ENCODE measurements around the gene EFNA5. TPM values are rescaled to one million over a fixed set of nuclear protein-coding genes. Genes with fewer than 3 reads are reported as not detected.

Gene EFNA5
- total and polyA plus RNA-seq, 4 donors, result 0.14 to 0.93 (median 0.54) TPM

GRCh38 chr5:107704681-107705401 is 34.1 kb upstream of the EFNA5 start:
- no peak for TF ChIP-seq FOXA2 (IDR thresholded peaks at IDR 0.05)
- TF ChIP-seq ATF3 (IDR thresholded peaks at IDR 0.05), result no peak
- TF ChIP-seq FOXA1 (IDR thresholded peaks at IDR 0.05), result no peak
- no peak for TF ChIP-seq EGR1 (IDR thresholded peaks at IDR 0.05; ENCODE audit: low read depth in 2 of 2)
- TF ChIP-seq SP1 (IDR thresholded peaks at IDR 0.05), result no peak
- TF ChIP-seq MAX (IDR thresholded peaks at IDR 0.05), result no peak
- no peak for TF ChIP-seq RAD21 (IDR thresholded peaks at IDR 0.05)
- no peak for TF ChIP-seq CTCF (IDR thresholded peaks at IDR 0.05; ENCODE audit: low read depth, low read length, missing input control)
- no peak for TF ChIP-seq ZBTB33 (IDR thresholded peaks at IDR 0.05)
- TF ChIP-seq GABPA (IDR thresholded peaks at IDR 0.05 in 1 of 2, conservative IDR thresholded peaks at IDR 0.05 in 1 of 2), result no peak
- no peak for TF ChIP-seq HNF4G (IDR thresholded peaks at IDR 0.05)
- TF ChIP-seq YY1 (IDR thresholded peaks at IDR 0.05), result no peak
- no peak for TF ChIP-seq NR2F2 (IDR thresholded peaks at IDR 0.05)
- no peak for TF ChIP-seq RXRA (IDR thresholded peaks at IDR 0.05)
- TF ChIP-seq HNF4A (conservative IDR thresholded peaks at IDR 0.05), result no peak
- TF ChIP-seq JUND (IDR thresholded peaks at IDR 0.05), result no peak
- TF ChIP-seq REST (IDR thresholded peaks at IDR 0.05), result no peak
- H3K4me3 ChIP-seq (ENCODE audit: low read depth in 1 of 3, low read length in 3 of 3), result no peak overlapping the region
- H3K36me3 ChIP-seq (ENCODE audit: control insufficient read depth in 4 of 4, insufficient read depth in 3 of 4, low read depth in 1 of 4, low read length in 3 of 4), result no peaks in the 10 kb centered on the region
- H3K27ac ChIP-seq (ENCODE audit: low read depth in 1 of 2, low read length in 2 of 2), result no peak overlapping the region
- no peak for DNase-seq (ENCODE audit: low spot score)
- H3K9ac ChIP-seq (ENCODE audit: low read depth in 1 of 2, low read length in 2 of 2), result no peak overlapping the region
- H3K27me3 ChIP-seq (ENCODE audit: control insufficient read depth in 4 of 4, insufficient read depth in 4 of 4, low read length in 3 of 4), result no peaks in the 10 kb centered on the region
- H3K4me1 ChIP-seq (ENCODE audit: control insufficient read depth in 4 of 4, insufficient read depth in 4 of 4, low read length in 3 of 4), result no peaks in the 10 kb centered on the region
- WGBS, result 54% methylated on average over 12 of the region's 12 CpGs
- H3K9me3 ChIP-seq (ENCODE audit: control insufficient read depth in 4 of 4, low read length in 3 of 4), result peaks cover 0 to 2% (median 0%) of the 10 kb centered on the region in 4 donors

Data from liver (tissue), 9 donors.